ENCODE data around the gene TSPAN3. TPM values are rescaled to one million over a fixed set of nuclear protein-coding genes. Genes with fewer than 3 reads are reported as not detected.

TSPAN3 gene
- total RNA-seq, 2 donors from 2014 or later, result 215 to 256 TPM

- Histone ChIP-seq H3K27ac (no peak overlapping the region), H3K36me3 (no peaks in the 10 kb centered on the region), H3K4me3 (no peak overlapping the region), H3K27me3 (replicated peaks; ENCODE audit: insufficient read depth) (no peaks in the 10 kb centered on the region), H3K4me1 (ENCODE audit: control insufficient read depth in 1 of 2, low read depth in 2 of 2) (no peaks in the 10 kb centered on the region), H3K9me3 (no peaks in the 10 kb centered on the region)
- TF ChIP-seq CTCF (IDR thresholded peaks at IDR 0.05), result no peak
- ATAC-seq (ENCODE audit: insufficient number of reproducible peaks, low FRiP score, low read depth) (no peak), DNase-seq (ENCODE audit: low spot score) (no peak)
Measured at GRCh38 chr15:77099741-77100463, 29.0 kb upstream of the TSPAN3 start.

GRCh38 chr15:77098572-77098971 lies 27.7 kb upstream of the TSPAN3 start:
- H3K4me3 ChIP-seq, result no peak overlapping the region
- no peak for ATAC-seq (ENCODE audit: insufficient number of reproducible peaks, low FRiP score, low read depth)
- H3K9me3 ChIP-seq, result no peaks in the 10 kb centered on the region
- H3K27ac ChIP-seq, result no peak overlapping the region
- no peaks in the 10 kb centered on the region for H3K27me3 ChIP-seq (replicated peaks; ENCODE audit: insufficient read depth)
- TF ChIP-seq CTCF (IDR thresholded peaks at IDR 0.05), result no peak
- no peaks in the 10 kb centered on the region for H3K4me1 ChIP-seq (ENCODE audit: control insufficient read depth in 1 of 2, low read depth in 2 of 2)
- no peak for DNase-seq (ENCODE audit: low spot score)
- H3K36me3 ChIP-seq, result no peaks in the 10 kb centered on the region

- Histone ChIP-seq H3K27me3 (replicated peaks; ENCODE audit: insufficient read depth) (no peaks in the 10 kb centered on the region), H3K36me3 (no peaks in the 10 kb centered on the region), H3K27ac (no peak overlapping the region), H3K9me3 (no peaks in the 10 kb centered on the region), H3K4me1 (ENCODE audit: control insufficient read depth in 1 of 2, low read depth in 2 of 2) (no peaks in the 10 kb centered on the region), H3K4me3 (no peak overlapping the region)
- DNase-seq (ENCODE audit: low spot score), result no peak
- no peak for TF ChIP-seq CTCF (IDR thresholded peaks at IDR 0.05)
- no peak for ATAC-seq (ENCODE audit: insufficient number of reproducible peaks, low FRiP score, low read depth)
Measured at GRCh38 chr15:77097921-77098320, 27.0 kb upstream of the TSPAN3 start.

- TF ChIP-seq CTCF (IDR thresholded peaks at IDR 0.05), result no peak
- no peak overlapping the region for H3K4me3 ChIP-seq
- H3K27me3 ChIP-seq (replicated peaks; ENCODE audit: insufficient read depth), result no peaks in the 10 kb centered on the region
- ATAC-seq (ENCODE audit: insufficient number of reproducible peaks, low FRiP score, low read depth), result no peak
- H3K4me1 ChIP-seq (ENCODE audit: control insufficient read depth in 1 of 2, low read depth in 2 of 2), result no peaks in the 10 kb centered on the region
- no peaks in the 10 kb centered on the region for H3K36me3 ChIP-seq
- no peaks in the 10 kb centered on the region for H3K9me3 ChIP-seq
- H3K27ac ChIP-seq, result no peak overlapping the region
- no peak for DNase-seq (ENCODE audit: low spot score)
Measured at GRCh38 chr15:77097248-77097721, 26.4 kb upstream of the TSPAN3 start.

GRCh38 chr15:77096541-77096940 lies 25.6 kb upstream of the TSPAN3 start:
- TF ChIP-seq CTCF (IDR thresholded peaks at IDR 0.05), result no peak
- ATAC-seq (ENCODE audit: insufficient number of reproducible peaks, low FRiP score, low read depth) (no peak), DNase-seq (ENCODE audit: low spot score) (no peak)
- no peaks in the 10 kb centered on the region for H3K27me3 ChIP-seq (replicated peaks; ENCODE audit: insufficient read depth)
- H3K4me1 ChIP-seq (ENCODE audit: control insufficient read depth in 1 of 2, low read depth in 2 of 2), result no peaks in the 10 kb centered on the region
- H3K36me3 ChIP-seq, result no peaks in the 10 kb centered on the region
- H3K4me3 ChIP-seq, result no peak overlapping the region
- no peaks in the 10 kb centered on the region for H3K9me3 ChIP-seq
- H3K27ac ChIP-seq, result no peak overlapping the region

Measured in thoracic aorta (tissue), 2 donors.